Mesothelial cell of epicardium (in vitro differentiated cells): ENCODE results near the gene SRD5A3. TPM values are rescaled to one million over a fixed set of nuclear protein-coding genes. Genes with fewer than 3 reads are reported as not detected.
A peak's percentile ranks its signal among the peaks of the same experiment; 100 is the strongest.

ENCODE experiments used
- DNase-seq, 2 experiments: peaks; one replicate each; pipeline ENCODE4 v3.0.0; 2021; ENCODE audit warnings: low spot score in 2 of 2; ENCODE audit not compliant: unreplicated experiment in 2 of 2
- H3K27ac Mint-ChIP-seq: 2 replicates; pipeline ENCODE4 v1.8.0; 2021; ENCODE audit warnings: mixed read lengths
- H3K27me3 Mint-ChIP-seq: 2 replicates; pipeline ENCODE4 v1.8.0; 2021; ENCODE audit warnings: low read depth, mixed read lengths
- H3K36me3 Mint-ChIP-seq: 2 replicates; pipeline ENCODE4 v1.8.0; 2021; ENCODE audit warnings: mixed read lengths
- H3K4me1 Mint-ChIP-seq: 2 replicates; pipeline ENCODE4 v1.8.0; 2021; ENCODE audit warnings: mixed read lengths
- H3K4me3 Mint-ChIP-seq: 2 replicates; pipeline ENCODE4 v1.8.0; 2021; ENCODE audit warnings: mild to moderate bottlenecking, moderate library complexity, mixed read lengths
- H3K9me3 Mint-ChIP-seq: 2 replicates; pipeline ENCODE4 v1.8.0; 2021; ENCODE audit warnings: mixed read lengths
- CTCF ChIP-seq: fragments of 200-600 bp; sonication (generic); IDR thresholded peaks from one replicate; pipeline ENCODE4 v1.5.0; 2021; ENCODE audit warnings: antibody characterized with exemption; ENCODE audit not compliant: unreplicated experiment
- total RNA-seq: library from RNA; stranded (reverse); gene quantifications from 3 replicates; pipeline ENCODE4 v1.2.1, GENCODE V29; 2021

The SRD5A3 gene
- total RNA-seq = 17.5 to 20.8 TPM (median 17.6 TPM) in 3 replicates

DNA sequence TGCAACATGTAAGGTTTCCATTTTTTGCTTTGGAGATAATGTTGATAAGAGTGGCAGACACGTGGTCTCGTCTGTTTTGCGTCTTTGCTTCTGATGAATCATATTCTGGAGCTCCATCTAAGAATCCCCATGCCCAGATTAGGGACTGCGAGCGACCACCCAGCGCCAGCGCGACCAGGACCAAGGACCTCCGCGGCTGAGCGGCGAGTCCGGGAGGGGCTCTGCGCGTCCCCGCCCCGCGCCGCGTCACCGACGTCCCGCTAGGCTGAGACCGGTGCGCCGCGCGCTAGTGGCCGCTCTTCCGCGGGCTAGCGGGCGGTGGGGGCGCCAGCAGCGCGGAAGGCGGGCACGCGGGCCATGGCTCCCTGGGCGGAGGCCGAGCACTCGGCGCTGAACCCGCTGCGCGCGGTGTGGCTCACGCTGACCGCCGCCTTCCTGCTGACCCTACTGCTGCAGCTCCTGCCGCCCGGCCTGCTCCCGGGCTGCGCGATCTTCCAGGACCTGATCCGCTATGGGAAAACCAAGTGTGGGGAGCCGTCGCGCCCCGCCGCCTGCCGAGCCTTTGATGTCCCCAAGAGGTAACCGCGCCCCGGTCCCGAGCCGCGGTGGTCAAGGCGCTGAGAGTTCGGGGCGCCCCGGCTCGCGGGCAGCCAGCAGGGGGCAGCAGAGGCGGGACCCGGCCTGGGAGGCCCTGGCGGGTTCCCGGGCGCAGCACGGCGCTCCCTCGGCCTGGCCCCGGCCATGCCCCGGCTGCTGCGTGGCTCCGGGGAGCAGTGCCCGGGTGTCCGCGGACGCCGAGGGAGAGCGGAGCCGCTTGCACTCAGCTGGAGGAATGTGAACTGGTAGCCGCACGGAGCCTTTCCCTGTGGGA lies at the start of gene SRD5A3:
Gene SRD5A3, plus strand, starts transcription at position 263 of the 871 bp plus-strand sequence. Its CDS starts 95 bp downstream, at position 358.
- Mint-ChIP-seq H3K4me3 (peak within 1 kb of the TSS; percentile 86), H3K4me1 (peaks cover 18% of the 10 kb centered on the region), H3K27ac (peak within 1 kb of the TSS; percentile 91), H3K27me3 (no peaks in the 10 kb centered on the region), H3K36me3 (no peaks in the 10 kb centered on the region), H3K9me3 (no peaks in the 10 kb centered on the region)
- peak; percentile 61 to 90 for DNase-seq
- peak; percentile 93 for TF ChIP-seq CTCF

GRCh38 chr4:55297346-55297745 lies 48.7 kb upstream of the SRD5A3 start:
- H3K36me3 Mint-ChIP-seq = no peaks in the 10 kb centered on the region
- H3K4me1 Mint-ChIP-seq = no peaks in the 10 kb centered on the region
- H3K27me3 Mint-ChIP-seq = peaks cover 1% of the 10 kb centered on the region
- no peak overlapping the region for H3K4me3 Mint-ChIP-seq
- no peak overlapping the region for H3K27ac Mint-ChIP-seq
- no peak for TF ChIP-seq CTCF
- no peak for DNase-seq
- peaks cover 10% of the 10 kb centered on the region for H3K9me3 Mint-ChIP-seq

- no peaks in the 10 kb centered on the region for H3K36me3 Mint-ChIP-seq
- TF ChIP-seq CTCF = no peak
- H3K27ac Mint-ChIP-seq = peak overlapping the region; percentile 28
- H3K9me3 Mint-ChIP-seq = peaks cover 4% of the 10 kb centered on the region
- no peak for DNase-seq
- H3K27me3 Mint-ChIP-seq = no peaks in the 10 kb centered on the region
- H3K4me3 Mint-ChIP-seq = no peak overlapping the region
- peaks cover 3% of the 10 kb centered on the region for H3K4me1 Mint-ChIP-seq
Observed at GRCh38 chr4:55303760-55304165, 42.3 kb upstream of the SRD5A3 start.

GRCh38 chr4:55304303-55304702 lies 41.7 kb upstream of the SRD5A3 start:
- H3K4me3 Mint-ChIP-seq = no peak overlapping the region
- H3K27ac Mint-ChIP-seq = no peak overlapping the region
- peaks cover 3% of the 10 kb centered on the region for H3K4me1 Mint-ChIP-seq
- no peak for TF ChIP-seq CTCF
- no peaks in the 10 kb centered on the region for H3K36me3 Mint-ChIP-seq
- peaks cover 4% of the 10 kb centered on the region for H3K9me3 Mint-ChIP-seq
- DNase-seq = no peak
- no peaks in the 10 kb centered on the region for H3K27me3 Mint-ChIP-seq

DNA sequence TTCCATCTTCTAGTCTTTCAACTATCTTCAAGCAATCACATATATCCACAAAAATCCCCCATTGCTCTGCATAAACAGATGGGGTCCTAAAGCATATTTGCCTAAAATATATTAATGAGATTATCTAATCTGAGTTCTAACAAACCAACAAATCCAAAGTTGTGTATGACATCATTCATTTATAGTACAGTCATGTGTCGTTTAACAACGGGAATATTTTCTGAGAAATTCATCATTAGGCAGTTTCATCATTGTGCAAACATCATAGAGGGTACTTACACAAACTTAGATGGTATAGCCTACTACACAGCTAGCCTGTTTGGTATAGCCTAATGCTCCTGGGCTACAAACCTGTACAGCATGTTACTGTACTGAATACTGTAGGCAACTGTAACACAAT lies 38.0 kb upstream of the SRD5A3 start:
- H3K4me1 Mint-ChIP-seq = peaks cover 3% of the 10 kb centered on the region
- H3K9me3 Mint-ChIP-seq = no peaks in the 10 kb centered on the region
- TF ChIP-seq CTCF = no peak
- H3K27ac Mint-ChIP-seq = no peak overlapping the region
- H3K4me3 Mint-ChIP-seq = no peak overlapping the region
- no peaks in the 10 kb centered on the region for H3K27me3 Mint-ChIP-seq
- H3K36me3 Mint-ChIP-seq = no peaks in the 10 kb centered on the region
- DNase-seq = no peak
